Heart left ventricle (tissue), 13 donors: ENCODE results near the gene TRIP11.
"Not testable (repeated sequence)": the region's sequence is repeated elsewhere in the genome, so short reads cannot be mapped to it uniquely, and the experiment has no call there.

Experiments used
- CTCF ChIP-seq, 12 donors: fragments of 200-600 bp; sonication (generic) in 4 of 12; IDR thresholded peaks; one replicate each; pipeline versions ENCODE4 v1.5.0 to v1.8.0; 2018 to 2022; ENCODE audit warnings: antibody characterized with exemption in 12 of 12, mild to moderate bottlenecking in 5 of 12
- POLR2A ChIP-seq, 2 donors: fragments of 450-650 bp; IDR thresholded peaks; one replicate each; pipeline ENCODE4 v1.6.1; 2017; ENCODE audit warnings: antibody characterized with exemption in 2 of 2, mild to moderate bottlenecking in 2 of 2, moderate library complexity in 2 of 2
- donor health status: ischemic (EF 13 %, LVEDD 7.1; RV severe dilation, severe dysfunction).
- donor health status: DM: no; HTN: yes; CAD: no.
- donor health status: DM: no; HTN: no; CAD: no.
- donor health status: ischemic (EF 25% LVEDD 6.9; RV normal size, moderate dysfunction).
- donor health status: ischemic (EF 25% LVEDD 5.7; RV mildly dilated, moderate dysfunction).
- donor health status: ischemic (EF 35%, LVEDD 5.7; RV mildly dilated, moderate dysfunction).
- donor health status: nonischemic (EF 11% LVEDD 7.7; RV severe dilation, severe dysfunction).
- donor health status: DM: yes; HTN: yes; CAD: no.
- donor health status: PGD.
- donor health status: ischemic (EF 29% LVEDD 5.4; RV normal size, mild dysfunction).
- donor health status: nonischemic (EF 23%, LVEDD 6.1; RV moderate dilation, normal function).

- TF ChIP-seq CTCF, POLR2A (IDR thresholded peaks at IDR 0.05): not testable (repeated sequence)
Measured at GRCh38 chr14:92041766-92042165, 1.9 kb upstream of the TRIP11 start.
